HCEC 1CT (cell line): ENCODE measurements around the gene SIVA1.
"Not testable (repeated sequence)": the region's sequence is repeated elsewhere in the genome, so short reads cannot be mapped to it uniquely, and the experiment has no call there.

Experiments
- DNase-seq: peaks from one replicate; pipeline ENCODE4 v3.0.0-alpha.2; 2017

The SIVA1 gene

GRCh38 chr14:104721505-104722431 is 31.2 kb upstream of the SIVA1 start:
- no peak for DNase-seq

- no peak for DNase-seq
Measured at GRCh38 chr14:104722938-104723650, 29.9 kb upstream of the SIVA1 start.

GRCh38 chr14:104723651-104724406 is 29.1 kb upstream of the SIVA1 start, which contains the start of gene ADSS1:
Gene ADSS1 (plus strand): TSS chr14:104724229. CDS start chr14:104724271, 42 bp downstream.
- peak; percentile 51 for DNase-seq

DNA sequence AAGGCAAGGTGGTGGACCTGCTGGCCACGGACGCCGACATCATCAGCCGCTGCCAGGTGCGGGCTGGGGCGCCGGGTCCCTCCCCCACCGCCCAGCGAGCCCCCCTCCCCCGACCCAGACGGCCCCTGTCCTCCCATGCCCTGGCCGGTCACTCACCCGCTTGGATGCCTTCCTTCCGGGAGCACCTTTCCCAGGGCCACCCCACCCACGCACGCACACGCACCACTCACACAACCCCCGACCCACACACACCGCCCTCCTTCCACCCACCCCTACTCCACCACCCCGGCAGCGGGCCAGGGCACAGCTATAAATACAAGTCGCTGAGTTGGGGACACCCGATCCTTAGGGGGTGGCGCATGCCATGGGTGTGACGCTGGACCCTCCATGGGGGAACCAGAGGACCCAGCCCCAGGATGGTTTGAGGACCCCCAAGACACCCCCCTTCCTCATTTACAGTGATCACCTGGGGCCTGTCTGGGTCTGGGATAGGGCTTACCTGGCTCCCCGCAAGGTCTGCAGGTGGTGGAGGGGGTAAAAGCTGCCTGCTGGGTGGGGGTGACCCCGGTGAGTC is 28.5 kb upstream of the SIVA1 start:
- no peak for DNase-seq

DNA sequence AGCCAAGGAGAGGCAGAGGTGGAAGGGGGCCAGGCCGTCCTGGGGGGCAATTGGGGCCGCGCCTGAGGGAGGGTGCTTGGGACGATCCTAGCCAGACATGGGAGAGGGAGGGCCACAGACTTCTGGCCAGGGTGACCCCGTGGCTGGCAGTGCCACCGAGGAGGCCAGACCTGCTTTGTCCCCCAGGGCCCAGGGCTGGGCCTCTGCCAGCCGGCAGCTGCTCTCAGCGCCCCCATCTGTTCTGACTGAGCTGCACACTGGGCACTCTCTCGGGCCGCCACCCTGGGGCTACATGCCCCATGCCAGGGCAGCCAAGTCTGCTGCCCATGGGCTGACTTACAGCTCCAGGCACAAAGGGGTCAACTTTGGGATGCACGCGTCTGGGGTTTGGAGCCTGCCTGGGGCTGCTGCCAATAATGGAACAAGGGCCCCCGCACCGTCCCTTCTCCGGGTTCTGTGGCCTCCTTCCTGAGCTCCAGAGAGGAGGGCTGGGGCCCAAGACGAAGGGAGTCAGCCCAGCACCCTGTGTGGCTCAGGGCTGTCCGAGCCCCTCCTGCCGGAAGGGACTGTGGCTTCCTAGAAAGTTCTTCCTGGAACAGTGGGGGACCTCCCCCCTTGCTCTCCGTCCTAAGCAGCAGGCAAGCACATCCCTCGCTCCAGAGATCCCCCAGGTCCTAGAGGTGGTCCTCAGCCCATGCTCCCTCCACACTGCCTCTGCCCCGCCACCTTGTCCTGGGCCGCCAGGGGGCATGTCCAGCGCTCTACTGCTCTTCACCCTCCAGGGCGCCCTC is 27.8 kb upstream of the SIVA1 start:
- DNase-seq, result peak; percentile 49

- DNase-seq, result no peak
Measured at GRCh38 chr14:104725772-104726548, 27.0 kb upstream of the SIVA1 start.

DNA sequence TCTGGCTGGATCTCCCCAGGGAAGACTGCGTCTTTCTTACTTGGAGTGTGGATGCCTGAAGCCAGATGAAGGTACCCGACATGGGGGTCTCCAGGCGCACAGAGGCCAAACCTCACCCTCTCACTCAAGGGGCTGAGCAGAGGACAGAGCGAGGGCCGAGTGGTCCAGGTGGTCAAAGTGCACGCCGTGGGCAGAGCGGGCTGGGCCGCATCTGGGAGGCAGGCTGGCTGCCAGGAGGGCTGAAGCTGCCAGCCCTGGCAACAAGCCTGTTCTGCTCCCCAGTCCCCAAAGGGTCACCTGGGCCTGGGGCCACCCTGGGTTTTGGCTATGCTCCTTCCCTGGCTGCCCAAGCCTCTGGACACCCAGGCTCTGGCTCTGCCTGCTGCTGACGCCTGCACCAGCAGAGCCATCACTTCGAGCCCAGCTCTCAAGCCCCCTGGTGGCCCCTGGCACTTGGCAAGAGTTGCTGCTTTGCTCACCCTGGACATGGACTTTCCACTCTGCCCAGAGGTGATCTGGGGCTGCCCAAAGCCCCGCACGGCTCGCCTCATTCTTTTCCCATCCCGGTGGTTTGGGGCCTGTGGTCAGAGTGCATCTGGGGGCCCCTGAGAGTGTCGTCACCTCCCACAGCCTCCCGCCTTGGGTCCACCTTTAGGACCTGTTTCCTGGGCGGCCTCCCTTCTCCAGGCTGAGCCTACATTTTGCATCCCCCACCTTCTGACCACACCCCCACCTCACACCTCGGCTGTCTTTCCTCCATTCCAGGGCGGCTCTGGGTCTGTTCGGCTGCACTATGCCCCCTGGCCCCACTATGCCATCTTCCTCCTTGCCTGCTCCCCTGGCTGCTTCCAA is 26.1 kb upstream of the SIVA1 start:
- DNase-seq, result no peak

- DNase-seq, result no peak
Measured at GRCh38 chr14:104728631-104729030, 24.3 kb upstream of the SIVA1 start.

GRCh38 chr14:104729176-104729834 is 23.6 kb upstream of the SIVA1 start:
- not testable (repeated sequence) for DNase-seq

DNA sequence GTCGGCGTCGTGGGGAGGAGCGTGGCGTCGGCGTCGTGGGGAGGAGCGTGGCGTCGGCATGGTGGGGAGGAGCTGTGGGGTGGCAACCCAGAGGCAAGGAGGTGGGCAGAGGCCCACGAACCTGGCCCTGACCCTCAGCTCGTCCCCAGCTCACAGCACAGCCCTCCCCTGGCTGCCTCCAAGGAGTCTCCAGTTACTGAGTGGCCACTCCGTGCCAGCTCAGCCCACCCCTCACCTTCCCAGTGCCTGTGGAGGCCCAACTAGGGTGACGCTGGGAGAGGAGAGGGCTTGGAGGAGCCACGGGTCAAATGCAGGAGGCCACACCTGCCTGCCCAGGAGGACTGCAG is 23.1 kb upstream of the SIVA1 start:
- no peak for DNase-seq

- no peak for DNase-seq
Measured at GRCh38 chr14:104730487-104730886, 22.5 kb upstream of the SIVA1 start.

DNA sequence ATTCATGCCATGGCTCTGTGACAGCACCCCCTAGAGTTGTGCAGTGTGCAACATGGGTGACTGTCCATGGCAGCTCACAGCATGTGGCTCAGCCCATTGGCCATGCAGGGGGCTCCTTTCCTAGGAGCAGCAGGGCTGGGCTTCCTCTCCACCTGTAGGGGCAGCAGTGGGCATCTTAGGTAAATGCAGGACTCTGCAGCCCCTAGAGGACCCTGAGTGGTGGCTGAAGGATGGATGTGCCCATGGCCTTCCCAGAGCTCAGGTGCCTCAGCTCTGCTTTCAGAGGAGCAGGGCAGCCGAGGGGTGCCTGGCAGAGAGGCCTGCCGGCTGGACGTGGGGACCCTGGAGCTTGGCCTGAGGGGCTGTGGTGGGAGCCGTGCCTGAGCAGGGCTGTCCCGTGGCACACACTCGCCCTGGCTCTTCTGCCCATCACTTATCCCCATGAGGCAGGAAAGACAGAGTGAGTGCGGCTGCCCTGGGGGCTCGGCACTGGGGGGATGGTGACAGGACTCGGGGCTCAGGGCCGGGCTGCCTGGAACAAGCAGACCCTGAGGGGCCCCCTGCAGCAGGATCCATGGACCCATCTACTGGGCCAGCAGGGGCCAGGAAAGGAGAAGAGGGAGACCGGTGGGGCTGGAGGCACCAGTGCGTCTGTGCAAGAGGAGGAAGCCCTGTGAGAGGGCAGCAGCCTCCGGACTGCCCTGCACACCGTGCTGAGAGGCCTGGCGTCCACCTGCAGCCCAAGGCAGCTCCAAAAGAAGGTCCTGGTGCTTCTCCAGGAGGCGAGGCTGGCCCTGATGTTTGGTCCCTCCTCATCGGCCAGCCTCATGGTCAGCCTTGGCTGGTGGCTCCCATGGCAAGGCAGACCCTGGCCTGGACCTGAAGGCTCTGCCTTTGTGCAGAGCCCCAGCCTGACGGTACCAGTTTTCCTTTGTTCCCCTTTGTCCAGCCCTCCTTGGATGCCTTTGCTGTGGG is 21.3 kb upstream of the SIVA1 start:
- no peak for DNase-seq

DNA sequence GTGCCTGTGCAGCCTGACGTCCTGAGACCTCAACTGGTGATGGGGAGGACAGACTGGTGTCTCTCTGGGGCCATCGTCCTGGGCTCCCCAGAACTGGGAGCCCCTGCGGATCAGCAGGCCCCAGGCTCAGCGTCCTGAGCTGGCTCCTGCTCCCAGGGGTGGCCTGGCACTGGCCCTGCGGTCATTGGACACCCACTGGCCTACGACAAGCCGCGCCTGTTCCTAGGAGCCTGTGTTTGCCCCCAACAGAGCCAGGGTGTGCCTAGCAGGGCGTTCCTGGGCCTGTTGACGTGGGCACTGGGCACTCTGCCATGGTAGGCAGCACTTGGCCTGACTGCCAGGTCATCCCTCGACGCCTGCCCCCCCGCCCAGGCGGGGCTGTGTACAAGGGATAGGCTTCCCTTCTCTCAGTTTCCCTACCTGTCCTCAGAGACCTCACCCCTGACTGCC is 20.6 kb upstream of the SIVA1 start:
- no peak for DNase-seq

DNA sequence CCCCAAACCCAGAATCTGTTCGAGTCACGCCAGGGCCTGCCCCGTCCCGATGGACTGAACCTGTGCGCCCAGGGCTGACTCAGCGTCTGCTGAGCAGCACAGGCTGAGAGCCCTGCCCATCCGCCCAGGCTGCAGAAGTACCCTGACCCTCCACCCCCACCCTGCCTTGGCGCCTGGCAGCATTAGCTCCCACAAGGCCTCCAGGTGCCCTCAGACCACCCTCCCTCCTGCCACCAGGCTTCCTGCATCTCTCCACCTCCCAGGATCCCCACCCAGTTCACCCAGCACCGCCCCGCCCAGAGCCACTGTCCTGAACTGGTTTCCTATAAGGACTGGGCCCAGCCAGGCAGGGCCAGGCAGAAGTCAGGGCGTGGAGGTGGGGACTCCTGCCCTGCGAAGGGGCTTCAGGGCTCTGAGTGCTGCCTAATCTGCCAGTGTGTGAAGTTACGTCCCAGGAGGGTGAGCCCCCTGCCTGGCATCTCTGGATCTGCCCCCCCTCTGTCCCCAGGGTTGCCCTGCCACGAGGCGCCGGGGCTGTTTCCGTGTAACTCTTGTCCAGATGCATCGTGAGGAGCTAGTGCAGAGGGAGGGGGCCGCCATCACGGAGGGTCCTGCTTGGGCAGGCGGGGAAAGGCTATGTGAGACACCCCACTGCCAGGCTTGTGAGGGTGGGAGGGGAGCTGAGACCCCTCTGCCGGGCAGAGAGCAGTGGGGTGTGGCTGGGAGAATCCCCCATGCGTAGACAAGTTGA is 19.8 kb upstream of the SIVA1 start:
- DNase-seq, result no peak

DNA sequence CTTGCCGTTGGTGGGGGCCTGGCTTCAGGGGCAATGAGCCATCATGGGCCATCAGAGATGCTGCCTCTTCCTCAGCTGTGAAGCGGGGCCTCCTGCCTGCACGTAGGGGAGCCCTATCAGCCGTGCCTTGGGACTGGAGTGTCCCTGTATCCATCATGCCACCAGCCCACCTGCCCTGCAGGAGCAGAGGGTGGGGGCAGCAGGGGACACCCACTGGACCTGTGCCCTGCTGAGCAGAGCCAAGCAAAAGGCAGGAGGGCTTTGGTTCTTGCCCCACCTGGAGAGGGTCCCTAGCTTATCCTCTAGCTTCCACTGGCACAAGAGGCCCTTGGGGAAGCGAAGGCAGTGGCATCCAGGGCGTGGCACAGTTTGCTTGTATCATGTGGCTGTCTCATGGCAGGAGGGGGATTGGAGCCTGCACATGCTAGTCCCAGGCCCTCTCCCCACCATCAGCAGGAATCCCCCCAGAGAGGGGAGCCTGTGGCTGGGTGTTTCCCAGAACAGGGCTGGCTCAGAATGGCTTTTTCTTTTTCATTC is 18.8 kb upstream of the SIVA1 start:
- no peak for DNase-seq

- DNase-seq, result no peak
Measured at GRCh38 chr14:104734601-104734990, 18.4 kb upstream of the SIVA1 start.
